SU-DHL-6 (cell line): Measurements from ENCODE around the gene KLHL4.

Experiments
- EZH2phosphoT487 ChIP-seq: fragments of 200-600 bp; sonication (generic), shearing (Covaris generic); conservative IDR thresholded peaks from 2 replicates; pipeline ENCODE4 v1.6.1; 2018; ENCODE audit warnings: mild to moderate bottlenecking, antibody characterized with exemption, low read length, moderate library complexity, mixed read lengths
- TF ChIP-seq, protein P1 (sequence below): fragments of 200-600 bp; sonication (generic); IDR thresholded peaks from one replicate; pipeline ENCODE4 v1.5.1; 2017; ENCODE audit warnings: antibody characterized with exemption, mild to moderate bottlenecking, low read length, moderate library complexity; ENCODE audit not compliant: insufficient read depth, poor library complexity, severe bottlenecking

DNA sequence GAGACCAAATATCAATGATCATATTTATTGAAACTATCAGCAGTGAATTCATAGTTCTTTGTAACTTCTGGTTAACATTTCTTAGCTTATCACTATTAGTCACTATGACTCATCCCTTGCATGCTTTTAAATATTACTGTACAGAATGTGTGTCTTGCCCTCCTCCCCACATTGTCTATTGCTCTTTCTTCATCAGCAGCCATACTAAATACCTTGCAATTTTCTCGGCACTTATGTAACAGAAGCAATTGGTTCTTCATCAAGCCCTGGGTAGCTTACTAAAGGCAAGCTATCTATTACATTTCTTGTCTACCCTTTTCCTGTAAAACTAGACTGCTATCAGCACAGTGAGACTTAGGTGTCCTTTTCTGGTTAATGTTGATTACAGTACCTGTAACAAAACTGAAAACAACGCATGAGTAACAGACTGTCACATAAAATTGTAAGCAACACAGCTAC is 8.2 kb downstream of the KLHL4 start:
- TF ChIP-seq, protein P1, sequence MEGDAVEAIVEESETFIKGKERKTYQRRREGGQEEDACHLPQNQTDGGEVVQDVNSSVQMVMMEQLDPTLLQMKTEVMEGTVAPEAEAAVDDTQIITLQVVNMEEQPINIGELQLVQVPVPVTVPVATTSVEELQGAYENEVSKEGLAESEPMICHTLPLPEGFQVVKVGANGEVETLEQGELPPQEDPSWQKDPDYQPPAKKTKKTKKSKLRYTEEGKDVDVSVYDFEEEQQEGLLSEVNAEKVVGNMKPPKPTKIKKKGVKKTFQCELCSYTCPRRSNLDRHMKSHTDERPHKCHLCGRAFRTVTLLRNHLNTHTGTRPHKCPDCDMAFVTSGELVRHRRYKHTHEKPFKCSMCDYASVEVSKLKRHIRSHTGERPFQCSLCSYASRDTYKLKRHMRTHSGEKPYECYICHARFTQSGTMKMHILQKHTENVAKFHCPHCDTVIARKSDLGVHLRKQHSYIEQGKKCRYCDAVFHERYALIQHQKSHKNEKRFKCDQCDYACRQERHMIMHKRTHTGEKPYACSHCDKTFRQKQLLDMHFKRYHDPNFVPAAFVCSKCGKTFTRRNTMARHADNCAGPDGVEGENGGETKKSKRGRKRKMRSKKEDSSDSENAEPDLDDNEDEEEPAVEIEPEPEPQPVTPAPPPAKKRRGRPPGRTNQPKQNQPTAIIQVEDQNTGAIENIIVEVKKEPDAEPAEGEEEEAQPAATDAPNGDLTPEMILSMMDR: no peak
- TF ChIP-seq EZH2phosphoT487: no peak
